Activated T-cell treated with anti-CD3 and anti-CD28 coated beads, Interleukin-2, amount 50 U/mL, for 1 hour (primary cell): ENCODE results near the gene CLEC2B.

Experiments used
- DNase-seq: peaks from one replicate; pipeline ENCODE4 v3.0.0-alpha.2; 2020

CLEC2B gene

GRCh38 chr12:9868311-9868801 is 798 bp downstream of the CLEC2B start:
- no peak for DNase-seq

- DNase-seq = no peak
Measured at GRCh38 chr12:9867531-9867930, 1.6 kb downstream of the CLEC2B start.

GRCh38 chr12:9866860-9867269 is 2.3 kb downstream of the CLEC2B start:
- no peak for DNase-seq

- no peak for DNase-seq
Measured at GRCh38 chr12:9864913-9865675, 4.1 kb downstream of the CLEC2B start.

GRCh38 chr12:9858135-9858534 is 11.0 kb downstream of the CLEC2B start:
- DNase-seq = no peak

- DNase-seq = no peak
Measured at GRCh38 chr12:9856894-9857293, 12.3 kb downstream of the CLEC2B start.

GRCh38 chr12:9856151-9856550 is 13.0 kb downstream of the CLEC2B start:
- DNase-seq = no peak

- DNase-seq = no peak
Measured at GRCh38 chr12:9851927-9852326, 17.2 kb downstream of the CLEC2B start.

GRCh38 chr12:9851050-9851449 is 18.1 kb downstream of the CLEC2B start:
- no peak for DNase-seq

- no peak for DNase-seq
Measured at GRCh38 chr12:9848899-9849298, 20.3 kb downstream of the CLEC2B start.

GRCh38 chr12:9843407-9843806 is 25.7 kb downstream of the CLEC2B start:
- DNase-seq = no peak

GRCh38 chr12:9831720-9832119 is 37.4 kb downstream of the CLEC2B start:
- no peak for DNase-seq

- DNase-seq = no peak
Measured at GRCh38 chr12:9829982-9830381, 39.2 kb downstream of the CLEC2B start.

GRCh38 chr12:9829483-9829882 is 39.7 kb downstream of the CLEC2B start:
- DNase-seq = no peak

- no peak for DNase-seq
Measured at GRCh38 chr12:9827209-9827888, 41.8 kb downstream of the CLEC2B start, which contains the start of gene KLRF1. TSS of gene KLRF1 (plus strand) at chr12:9827481. CDS start at chr12:9827545, 64 bp downstream.

GRCh38 chr12:9820281-9820930 is 48.7 kb downstream of the CLEC2B start:
- DNase-seq = no peak

GRCh38 chr12:9813821-9814798 is 55.0 kb downstream of the CLEC2B start:
- peak; percentile 95 for DNase-seq

GRCh38 chr12:9811621-9812020 is 57.5 kb downstream of the CLEC2B start:
- DNase-seq = no peak

GRCh38 chr12:9810671-9811070 is 58.5 kb downstream of the CLEC2B start:
- no peak for DNase-seq

GRCh38 chr12:9809866-9810265 is 59.3 kb downstream of the CLEC2B start:
- no peak for DNase-seq

GRCh38 chr12:9809338-9809737 is 59.8 kb downstream of the CLEC2B start:
- no peak for DNase-seq

GRCh38 chr12:9808504-9808903 is 60.6 kb downstream of the CLEC2B start:
- no peak for DNase-seq
